Caco-2 (cell line): Measurements from ENCODE around the gene RECK. TPM values are rescaled to one million over a fixed set of nuclear protein-coding genes. Genes with fewer than 3 reads are reported as not detected.
A peak's percentile ranks its signal among the peaks of the same experiment; 100 is the strongest.

Experiments used
- BruUV-seq: library from RNA; stranded (reverse); fragments of 400-500 nt; replicated peaks from 2 replicates; lab custom pipeline; 2021; lab: Mats Ljungman, UMichigan
- CTCF ChIA-PET: fragments of 300-600 bp; sonication (Branson Sonifier 250); formaldehyde crosslinking; loops from one replicate; lab custom pipeline; 2022; ENCODE audit warnings: antibody characterized with exemption; lab: Charles Lee
- POLR2A ChIA-PET: fragments of 300-600 bp; sonication (Branson Sonifier 250); formaldehyde crosslinking; loops from one replicate; lab custom pipeline; 2022; ENCODE audit warnings: antibody characterized with exemption; lab: Charles Lee
- DNase-seq, 2 experiments: peaks; one replicate each; pipeline versions ENCODE4 v3.0.0 to v3.0.0-alpha.2; 2020 to 2022
- H3K27me3 ChIP-seq: replicated peaks from 2 replicates; pipeline ENCODE4 v1.6.0; 2011; ENCODE audit warnings: low read length; ENCODE audit not compliant: control insufficient read depth, insufficient read depth
- H3K36me3 ChIP-seq: 2 replicates; pipeline ENCODE4 v1.5.1; 2011; ENCODE audit warnings: low read length; ENCODE audit not compliant: control insufficient read depth, insufficient read depth
- H3K4me1 ChIP-seq: fragments of 250-450 bp; sonication (Bioruptor Pico); 2 replicates; pipeline ENCODE4 v1.5.1; 2020; ENCODE audit warnings: mild to moderate bottlenecking
- H3K4me3 ChIP-seq: 2 replicates; pipeline ENCODE4 v1.5.1; 2011; ENCODE audit warnings: low read depth, mild to moderate bottlenecking, control low read depth, low read length
- H3K9me3 ChIP-seq: fragments of 250-450 bp; sonication (Bioruptor Pico); 2 replicates; pipeline ENCODE4 v1.5.1; 2020; ENCODE audit warnings: mild to moderate bottlenecking, moderate library complexity
- H3K27ac Mint-ChIP-seq: one replicate; pipeline ENCODE4 v1.8.0; 2022; ENCODE audit warnings: mixed read lengths; ENCODE audit not compliant: unreplicated experiment
- H3K27me3 Mint-ChIP-seq: one replicate; pipeline ENCODE4 v1.8.0; 2022; ENCODE audit warnings: mixed read lengths; ENCODE audit not compliant: insufficient read depth, unreplicated experiment
- H3K36me3 Mint-ChIP-seq: one replicate; pipeline ENCODE4 v1.8.0; 2022; ENCODE audit warnings: mild to moderate bottlenecking, mixed read lengths; ENCODE audit not compliant: insufficient read depth, unreplicated experiment
- H3K4me1 Mint-ChIP-seq: one replicate; pipeline ENCODE4 v1.8.0; 2022; ENCODE audit warnings: low read depth, mixed read lengths; ENCODE audit not compliant: unreplicated experiment
- H3K4me3 Mint-ChIP-seq: one replicate; pipeline ENCODE4 v1.8.0; 2022; ENCODE audit warnings: mild to moderate bottlenecking, moderate library complexity, mixed read lengths; ENCODE audit not compliant: unreplicated experiment
- H3K9me3 Mint-ChIP-seq: one replicate; pipeline ENCODE4 v1.8.0; 2022; ENCODE audit warnings: mixed read lengths; ENCODE audit not compliant: unreplicated experiment
- CTCF ChIP-seq, 2 experiments: fragments of 200-600 bp in 1 of 2; IDR thresholded peaks; 1 replicate in 1 of 2; 2 replicates in 1 of 2; pipeline versions ENCODE4 v1.5.1 to v1.8.0; 2011 to 2022; ENCODE audit warnings: antibody characterized with exemption in 1 of 2, control low read depth in 1 of 2, inconsistent platforms in 1 of 2, low read depth in 1 of 2, low read length in 1 of 2, mild to moderate bottlenecking in 1 of 2, moderate library complexity in 1 of 2; ENCODE audit not compliant: insufficient read depth in 1 of 2, severe bottlenecking in 1 of 2, unreplicated experiment in 1 of 2
- intact Hi-C: fragments of 100-400 bp; cut with micrococcal nuclease; formaldehyde crosslinking; loops from one replicate; pipeline ENCODE4 v1.10.0; 2022; ENCODE audit not compliant: unreplicated experiment
- total RNA-seq: library from RNA; stranded (reverse); gene quantifications from 2 replicates; pipeline ENCODE4 v1.2.3, GENCODE V29; 2022

RECK gene
- total RNA-seq, 1 experiment from 2014 or later, result 1.8 TPM

GRCh38 chr9:36037549-36038122 is 923 bp downstream of the RECK start:
- intact Hi-C loops, result no loop called here
- peak overlapping the region; percentile 82 for H3K4me3 ChIP-seq
- DNase-seq, result no peak
- H3K9me3 Mint-ChIP-seq, result no peaks in the 10 kb centered on the region
- no peaks in the 10 kb centered on the region for H3K4me1 Mint-ChIP-seq
- CTCF ChIA-PET, result interaction anchor here (0.8 kb wide), 1 partner anchor 14 kb away, joined by 3 read pairs; no protein-coding TSS in a partner anchor
- no peaks in the 10 kb centered on the region for H3K27me3 ChIP-seq
- no peak for TF ChIP-seq CTCF (IDR thresholded peaks at IDR 0.05; ENCODE audit: insufficient read depth in 1 of 2, low read depth in 1 of 2, low read length in 1 of 2, severe bottlenecking in 1 of 2, unreplicated experiment in 1 of 2)
- no peak overlapping the region for H3K27ac Mint-ChIP-seq
- peaks cover 11% of the 10 kb centered on the region for H3K27me3 Mint-ChIP-seq
- no peaks in the 10 kb centered on the region for H3K36me3 Mint-ChIP-seq
- POLR2A ChIA-PET, result no interaction called here
- H3K4me3 Mint-ChIP-seq, result peak overlapping the region; percentile 73
- no peaks in the 10 kb centered on the region for H3K9me3 ChIP-seq
- no TSS peak for BruUV-seq
- H3K36me3 ChIP-seq, result no peaks in the 10 kb centered on the region
- 0 out of 2 replicates have a peak, but pooled peaks cover 4% of the 10 kb centered on the region for H3K4me1 ChIP-seq

GRCh38 chr9:36039121-36039520 is 2.4 kb downstream of the RECK start:
- H3K9me3 Mint-ChIP-seq, result no peaks in the 10 kb centered on the region
- intact Hi-C loops, result no loop called here
- no peak overlapping the region for H3K4me3 Mint-ChIP-seq
- no peaks in the 10 kb centered on the region for H3K4me1 Mint-ChIP-seq
- no peaks in the 10 kb centered on the region for H3K36me3 ChIP-seq
- H3K27me3 ChIP-seq, result no peaks in the 10 kb centered on the region
- H3K4me3 ChIP-seq, result no peak overlapping the region
- BruUV-seq, result no TSS peak
- ChIA-PET POLR2A (no interaction called here), CTCF (no interaction called here)
- no peaks in the 10 kb centered on the region for H3K9me3 ChIP-seq
- no peak overlapping the region for H3K27ac Mint-ChIP-seq
- no peaks in the 10 kb centered on the region for H3K36me3 Mint-ChIP-seq
- no peak for DNase-seq
- peaks cover 7% of the 10 kb centered on the region for H3K27me3 Mint-ChIP-seq
- H3K4me1 ChIP-seq, result 0 out of 2 replicates have a peak, but pooled peaks cover 4% of the 10 kb centered on the region
- TF ChIP-seq CTCF (IDR thresholded peaks at IDR 0.05; ENCODE audit: insufficient read depth in 1 of 2, low read depth in 1 of 2, low read length in 1 of 2, severe bottlenecking in 1 of 2, unreplicated experiment in 1 of 2), result no peak

- Histone ChIP-seq H3K4me3 (no peak overlapping the region), H3K9me3 (no peaks in the 10 kb centered on the region), H3K27me3 (no peaks in the 10 kb centered on the region), H3K36me3 (no peaks in the 10 kb centered on the region), H3K4me1 (0 out of 2 replicates have a peak, but pooled peaks cover 4% of the 10 kb centered on the region)
- no peaks in the 10 kb centered on the region for H3K9me3 Mint-ChIP-seq
- no peaks in the 10 kb centered on the region for H3K4me1 Mint-ChIP-seq
- H3K27ac Mint-ChIP-seq, result no peak overlapping the region
- H3K36me3 Mint-ChIP-seq, result no peaks in the 10 kb centered on the region
- DNase-seq, result no peak
- no TSS peak for BruUV-seq
- H3K27me3 Mint-ChIP-seq, result peaks cover 7% of the 10 kb centered on the region
- intact Hi-C loops, result loop anchor here (5.0 kb wide), 1 partner anchor 32 kb away; no protein-coding TSS in a partner anchor
- ChIA-PET POLR2A (no interaction called here), CTCF (no interaction called here)
- no peak for TF ChIP-seq CTCF (IDR thresholded peaks at IDR 0.05; ENCODE audit: insufficient read depth in 1 of 2, low read depth in 1 of 2, low read length in 1 of 2, severe bottlenecking in 1 of 2, unreplicated experiment in 1 of 2)
- no peak overlapping the region for H3K4me3 Mint-ChIP-seq
These were observed 3.0 kb downstream of the RECK start for GRCh38 chr9:36039696-36040095.
